SK-N-SH (cell line): Measurements from ENCODE around the gene LYPD4. TPM values are rescaled to one million over a fixed set of nuclear protein-coding genes. Genes with fewer than 3 reads are reported as not detected.

ENCODE experiments used
- CTCF ChIA-PET: fragments of 300-600, 350-600 bp; formaldehyde crosslinking; extraction: SDS; loops from one replicate; lab custom pipeline; 2021; lab: Yijun Ruan, JAX
- POLR2A ChIA-PET: fragments of 350-600 bp; sonication (Branson Sonifier 250); formaldehyde crosslinking; extraction: SDS; loops from one replicate; lab custom pipeline; 2020; ENCODE audit warnings: antibody characterized with exemption, inconsistent platforms; lab: Yijun Ruan, JAX
- DNase-seq: peaks from one replicate; pipeline ENCODE4 v3.0.0; 2012
- H2AFZ ChIP-seq: fragments of 200-600 bp; sonication (generic); 2 replicates; pipeline ENCODE4 v1.8.1; 2016; ENCODE audit warnings: antibody characterized with exemption, mild to moderate bottlenecking, low read depth
- H3F3A ChIP-seq: fragments of 200-600 bp; sonication (generic); replicated peaks from 2 replicates; pipeline ENCODE3; 2016; ENCODE audit warnings: antibody characterized with exemption, mild to moderate bottlenecking; ENCODE audit not compliant: insufficient read depth
- H3K27ac ChIP-seq, 2 experiments: fragments of 200-500 bp in 1 of 2; fragments of 200-600 bp in 1 of 2; sonication (Bioruptor generic) in 1 of 2; sonication (generic), shearing (Covaris generic) in 1 of 2; 2 replicates each; pipeline versions ENCODE4 v1.5.1 to v1.6.1; 2014 to 2016; ENCODE audit warnings: low read depth in 2 of 2, inconsistent platforms in 1 of 2, low read length in 1 of 2, mild to moderate bottlenecking in 1 of 2, mixed read lengths in 1 of 2
- H3K27me3 ChIP-seq: fragments of 200-600 bp; sonication (generic), shearing (Covaris generic); 2 replicates; pipeline ENCODE4 v1.6.1; 2016; ENCODE audit warnings: mixed run types; ENCODE audit not compliant: insufficient read depth
- H3K36me3 ChIP-seq, 2 experiments: fragments of 200-500 bp in 1 of 2; fragments of 200-600 bp in 1 of 2; sonication (Bioruptor generic) in 1 of 2; sonication (generic) in 1 of 2; replicated peaks in 1 of 2; 2 replicates each; pipeline versions ENCODE3 to v1.5.1; 2014 to 2016; ENCODE audit warnings: low read length in 1 of 2, mild to moderate bottlenecking in 1 of 2; ENCODE audit not compliant: insufficient read depth in 2 of 2, control insufficient read depth in 1 of 2
- H3K4me1 ChIP-seq, 2 experiments: fragments of 200-500 bp in 1 of 2; fragments of 200-600 bp in 1 of 2; sonication (Bioruptor generic) in 1 of 2; sonication (generic), shearing (Covaris generic) in 1 of 2; 2 replicates each; pipeline versions ENCODE4 v1.5.1 to v1.6.1; 2014 to 2016; ENCODE audit warnings: low read depth in 1 of 2, low read length in 1 of 2, mixed run types in 1 of 2; ENCODE audit not compliant: insufficient read depth in 2 of 2, control insufficient read depth in 1 of 2
- H3K4me2 ChIP-seq: fragments of 200-600 bp; sonication (generic), shearing (Covaris generic); 2 replicates; pipeline ENCODE4 v1.6.1; 2017; ENCODE audit warnings: mixed run types
- H3K4me3 ChIP-seq, 2 experiments: fragments of 200-500 bp in 1 of 2; fragments of 200-600 bp in 1 of 2; sonication (Bioruptor generic) in 1 of 2; sonication (generic), shearing (Covaris generic) in 1 of 2; 2 replicates each; pipeline versions ENCODE4 v1.5.1 to v1.8.1; 2014 to 2016; ENCODE audit warnings: low read depth in 2 of 2, inconsistent platforms in 1 of 2, low read length in 1 of 2, mild to moderate bottlenecking in 1 of 2, mixed read lengths in 1 of 2, moderate library complexity in 1 of 2
- H3K79me2 ChIP-seq: fragments of 200-600 bp; sonication (generic); 2 replicates; pipeline ENCODE4 v1.8.1; 2017; ENCODE audit warnings: mild to moderate bottlenecking; ENCODE audit not compliant: insufficient read depth
- H3K9ac ChIP-seq: fragments of 200-600 bp; sonication (generic); 2 replicates; pipeline ENCODE4 v1.6.1; 2017; ENCODE audit warnings: mixed run types
- H3K9me2 ChIP-seq: fragments of 200-600 bp; sonication (generic); 2 replicates; pipeline ENCODE4 v1.6.1; 2017; ENCODE audit warnings: mixed run types
- H3K9me3 ChIP-seq: fragments of 200-600 bp; sonication (generic); 2 replicates; pipeline ENCODE4 v1.6.1; 2017; ENCODE audit warnings: mixed run types, mild to moderate bottlenecking, moderate library complexity
- H4K20me1 ChIP-seq: fragments of 200-600 bp; sonication (generic); 2 replicates; pipeline ENCODE4 v1.6.1; 2017; ENCODE audit warnings: mild to moderate bottlenecking, mixed run types; ENCODE audit not compliant: insufficient read depth
- CTCF ChIP-seq: fragments of 200-600 bp; sonication (generic); IDR thresholded peaks from 2 replicates; pipeline ENCODE4 v1.6.1; 2017; ENCODE audit warnings: antibody characterized with exemption, mild to moderate bottlenecking, moderate library complexity
- EP300 ChIP-seq, 2 experiments: IDR thresholded peaks; 2 replicates each; pipeline versions ENCODE4 v1.4.0 to v1.6.1; 2012; ENCODE audit warnings: borderline replicate concordance in 1 of 2, low read depth in 1 of 2, low read length in 1 of 2
- MAX ChIP-seq: IDR thresholded peaks from 2 replicates; pipeline ENCODE4 v1.4.0; 2012; ENCODE audit warnings: low read depth
- NFIC ChIP-seq: IDR thresholded peaks from 2 replicates; pipeline ENCODE4 v1.4.0; 2012; ENCODE audit warnings: borderline replicate concordance
- POLR2AphosphoS5 ChIP-seq: IDR thresholded peaks from 2 replicates; pipeline ENCODE4 v1.6.1; 2012; ENCODE audit warnings: low read depth, low read length
- RCOR1 ChIP-seq: fragments of 150-350 bp; IDR thresholded peaks from 2 replicates; pipeline ENCODE4 v1.6.1; 2017; ENCODE audit warnings: antibody characterized with exemption, low read length
- REST ChIP-seq: IDR thresholded peaks from 2 replicates; pipeline ENCODE4 v1.6.1; 2012; ENCODE audit warnings: mild to moderate bottlenecking, low read depth, low read length, moderate library complexity
- RFX5 ChIP-seq: IDR thresholded peaks from 2 replicates; pipeline ENCODE4 v1.6.1; 2012; ENCODE audit warnings: mild to moderate bottlenecking, improper control_type of control experiment, low read length
- RXRA ChIP-seq: IDR thresholded peaks from 2 replicates; pipeline ENCODE4 v1.4.0; 2012; ENCODE audit warnings: low read depth, mild to moderate bottlenecking, borderline replicate concordance
- SMC3 ChIP-seq: IDR thresholded peaks from 2 replicates; pipeline ENCODE4 v1.6.1; 2012; ENCODE audit warnings: low read depth, low read length, improper control_type of control experiment
- USF1 ChIP-seq: IDR thresholded peaks from 2 replicates; pipeline ENCODE4 v1.4.0; 2012; ENCODE audit warnings: low read depth, borderline replicate concordance
- YY1 ChIP-seq: IDR thresholded peaks from 2 replicates; pipeline ENCODE4 v1.4.0; 2012; ENCODE audit warnings: low read depth, mild to moderate bottlenecking
- WGBS: methylation state at CpG from one replicate; pipeline ENCODE4 v1.1.6; 2017; ENCODE audit warnings: low lambda C conversion rate; 5-methylcytosine and 5-hydroxymethylcytosine counted together
- polyA plus RNA-seq, 3 experiments: library from polyadenylated mRNA; depleted of rRNA; stranded (reverse); fragments of >200 nt; gene quantifications; 2 replicates each; pipeline ENCODE4 v1.2.3, GENCODE V29; 2012

The LYPD4 gene
- polyA plus RNA-seq, 1 of the 3 experiments (the other 2 are of a cell fraction) = not detected

GRCh38 chr19:41796901-41797300 is 47.6 kb downstream of the LYPD4 start:
- Histone ChIP-seq H3K9me3 (no peaks in the 10 kb centered on the region), H3K79me2 (no peaks in the 10 kb centered on the region), H3K9ac (no peak overlapping the region), H2AFZ (no peak overlapping the region), H3K4me1 (no peaks in the 10 kb centered on the region), H3K36me3 (no peaks in the 10 kb centered on the region), H3F3A (no peaks in the 10 kb centered on the region), H3K4me2 (no peak overlapping the region), H3K9me2 (no peaks in the 10 kb centered on the region), H3K27ac (no peak overlapping the region), H3K27me3 (peaks cover 31% of the 10 kb centered on the region; the same call in 1 of the 2 replicates), H4K20me1 (no peaks in the 10 kb centered on the region), H3K4me3 (no peak overlapping the region)
- ChIA-PET POLR2A (no interaction called here), CTCF (interaction anchor here (2.7 to 4.0 kb wide), 2 partner anchors 12 to 20 kb away, joined by 21 to 28 read pairs; no protein-coding TSS in a partner anchor)
- no peak for DNase-seq
- 28% methylated on average over 1 of the region's 1 CpG for WGBS
- TF ChIP-seq YY1 (no peak), RFX5 (no peak), CTCF (no peak), MAX (no peak), RCOR1 (no peak), RXRA (no peak), EP300 (IDR thresholded peaks at IDR 0.05; ENCODE audit: borderline replicate concordance in 1 of 2, low read depth in 1 of 2, low read length in 1 of 2) (no peak), SMC3 (no peak), POLR2AphosphoS5 (no peak), REST (no peak), USF1 (no peak), NFIC (no peak)
